H1 (cell line): Measurements from ENCODE around the gene MACIR.

Experiments used
- BACH1 ChIP-seq: IDR thresholded peaks from 2 replicates; pipeline ENCODE4 v1.6.1; 2012; ENCODE audit warnings: low read length, improper control_type of control experiment
- JUND ChIP-seq: IDR thresholded peaks from 2 replicates; pipeline ENCODE4 v1.6.1; 2011; ENCODE audit warnings: mild to moderate bottlenecking, improper control_type of control experiment, low read length
- NRF1 ChIP-seq: IDR thresholded peaks from 2 replicates; pipeline ENCODE4 v1.6.1; 2011; ENCODE audit warnings: mild to moderate bottlenecking, low read depth, low read length, improper control_type of control experiment
- PHF8 ChIP-seq: fragments of 200-600 bp; sonication (generic); conservative IDR thresholded peaks from 2 replicates; pipeline ENCODE4 v1.7.1; 2012; ENCODE audit warnings: low read depth, mild to moderate bottlenecking, inconsistent platforms, low read length, moderate library complexity
- POLR2A ChIP-seq, 2 experiments: IDR thresholded peaks; 1 replicate in 1 of 2; 2 replicates in 1 of 2; pipeline ENCODE4 v1.6.1; 2011; ENCODE audit warnings: low read depth in 2 of 2, low read length in 2 of 2, mild to moderate bottlenecking in 2 of 2; ENCODE audit errors: control extremely low read depth in 1 of 2
- POLR2AphosphoS5 ChIP-seq: IDR thresholded peaks from 2 replicates; pipeline ENCODE4 v1.6.1; 2011; ENCODE audit warnings: low read depth, low read length
- RAD21 ChIP-seq, 2 experiments: IDR thresholded peaks in 1 of 2; conservative IDR thresholded peaks in 1 of 2; 2 replicates each; pipeline ENCODE4 v1.6.1; 2011; ENCODE audit warnings: low read depth in 2 of 2, low read length in 2 of 2, improper control_type of control experiment in 1 of 2, inconsistent platforms in 1 of 2, mild to moderate bottlenecking in 1 of 2, moderate library complexity in 1 of 2
- SAP30 ChIP-seq: fragments of 300-600 bp; sonication (generic); IDR thresholded peaks from 2 replicates; pipeline ENCODE4 v1.7.1; 2012; ENCODE audit warnings: low read length, moderate library complexity, mild to moderate bottlenecking, inconsistent platforms; ENCODE audit not compliant: insufficient read depth, insufficient replicate concordance
- SUZ12 ChIP-seq: fragments of 200-600 bp; sonication (generic); IDR thresholded peaks from 2 replicates; pipeline ENCODE4 v1.6.1; 2012; ENCODE audit warnings: mild to moderate bottlenecking, inconsistent platforms, low read length, moderate library complexity, mixed read lengths
- TEAD4 ChIP-seq: IDR thresholded peaks from 2 replicates; pipeline ENCODE4 v1.6.1; 2012; ENCODE audit warnings: low read depth, low read length, inconsistent platforms, mixed read lengths
- TF ChIP-seq, protein P1 (sequence below), 3 experiments: IDR thresholded peaks; 1 replicate in 2 of 3; 2 replicates in 1 of 3; pipeline versions ENCODE4 v1.5.1 to v1.6.1; 2011; ENCODE audit warnings: low read length in 3 of 3, mild to moderate bottlenecking in 3 of 3, inconsistent platforms in 2 of 3, low read depth in 1 of 3, moderate library complexity in 1 of 3; ENCODE audit not compliant: insufficient read depth in 1 of 3; ENCODE audit errors: control extremely low read depth in 1 of 3

GRCh38 chr5:103260951-103261350 is 2.4 kb downstream of the MACIR start:
- TF ChIP-seq, protein P1, sequence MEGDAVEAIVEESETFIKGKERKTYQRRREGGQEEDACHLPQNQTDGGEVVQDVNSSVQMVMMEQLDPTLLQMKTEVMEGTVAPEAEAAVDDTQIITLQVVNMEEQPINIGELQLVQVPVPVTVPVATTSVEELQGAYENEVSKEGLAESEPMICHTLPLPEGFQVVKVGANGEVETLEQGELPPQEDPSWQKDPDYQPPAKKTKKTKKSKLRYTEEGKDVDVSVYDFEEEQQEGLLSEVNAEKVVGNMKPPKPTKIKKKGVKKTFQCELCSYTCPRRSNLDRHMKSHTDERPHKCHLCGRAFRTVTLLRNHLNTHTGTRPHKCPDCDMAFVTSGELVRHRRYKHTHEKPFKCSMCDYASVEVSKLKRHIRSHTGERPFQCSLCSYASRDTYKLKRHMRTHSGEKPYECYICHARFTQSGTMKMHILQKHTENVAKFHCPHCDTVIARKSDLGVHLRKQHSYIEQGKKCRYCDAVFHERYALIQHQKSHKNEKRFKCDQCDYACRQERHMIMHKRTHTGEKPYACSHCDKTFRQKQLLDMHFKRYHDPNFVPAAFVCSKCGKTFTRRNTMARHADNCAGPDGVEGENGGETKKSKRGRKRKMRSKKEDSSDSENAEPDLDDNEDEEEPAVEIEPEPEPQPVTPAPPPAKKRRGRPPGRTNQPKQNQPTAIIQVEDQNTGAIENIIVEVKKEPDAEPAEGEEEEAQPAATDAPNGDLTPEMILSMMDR (IDR thresholded peaks at IDR 0.05; ENCODE audit: control extremely low read depth in 1 of 3, insufficient read depth in 1 of 3, low read depth in 1 of 3, low read length in 3 of 3) = no peak
- TF ChIP-seq TEAD4 = no peak
- no peak for TF ChIP-seq SAP30
- no peak for TF ChIP-seq POLR2A (IDR thresholded peaks at IDR 0.05; ENCODE audit: control extremely low read depth in 1 of 2, low read depth in 2 of 2, low read length in 2 of 2)
- TF ChIP-seq BACH1 = no peak
- TF ChIP-seq SUZ12 = no peak
- no peak for TF ChIP-seq POLR2AphosphoS5
- TF ChIP-seq NRF1 = no peak
- no peak for TF ChIP-seq RAD21 (IDR thresholded peaks at IDR 0.05 in 1 of 2, conservative IDR thresholded peaks at IDR 0.05 in 1 of 2; ENCODE audit: low read depth in 2 of 2, low read length in 2 of 2)
- no peak for TF ChIP-seq JUND
- no peak for TF ChIP-seq PHF8
